Adrenal gland (tissue), 12 donors: ENCODE data around the gene EFNB1. TPM values are rescaled to one million over a fixed set of nuclear protein-coding genes. Genes with fewer than 3 reads are reported as not detected.

Experiments
- DNase-seq, 7 donors: peaks; one replicate each; pipeline ENCODE4 v3.0.0-alpha.2; 2019 to 2020
- H3K27ac ChIP-seq, 5 donors: fragments of 200-600 bp; sonication (generic) in 4 of 5; 1 replicate in 3 of 5; 2 replicates in 2 of 5; pipeline versions ENCODE4 v1.5.1 to v1.8.0; 2016 to 2020; ENCODE audit warnings: mild to moderate bottlenecking in 1 of 5
- H3K27me3 ChIP-seq: fragments of 200-600 bp; 2 replicates; pipeline ENCODE4 v1.8.0; 2021
- H3K36me3 ChIP-seq, 2 donors: fragments of 200-600 bp; replicated peaks in 1 of 2; 1 replicate in 1 of 2; 2 replicates in 1 of 2; pipeline versions ENCODE4 v1.5.1 to v1.8.0; 2018 to 2022
- H3K4me1 ChIP-seq, 2 donors: fragments of 200-600 bp; replicated peaks in 1 of 2; 1 replicate in 1 of 2; 2 replicates in 1 of 2; pipeline versions ENCODE4 v1.5.1 to v1.8.0; 2018 to 2021
- H3K4me3 ChIP-seq, 4 donors: fragments of 200-600 bp; sonication (generic) in 3 of 4; one replicate each; pipeline ENCODE4 v1.5.1; 2016 to 2018
- H3K9me3 ChIP-seq, 3 donors: fragments of 200-600 bp; sonication (generic) in 1 of 3; replicated peaks in 1 of 3; 1 replicate in 2 of 3; 2 replicates in 1 of 3; pipeline versions ENCODE4 v1.5.1 to v1.8.0; 2016 to 2021
- CTCF ChIP-seq, 6 experiments: fragments of 450-650 bp in 4 of 6; fragments of 200-600 bp in 2 of 6; sonication (generic) in 1 of 6; IDR thresholded peaks; 1 replicate in 5 of 6; 2 replicates in 1 of 6; pipeline versions ENCODE4 v1.5.1 to v1.8.0; 2016 to 2021; ENCODE audit warnings: antibody characterized with exemption in 6 of 6, mild to moderate bottlenecking in 2 of 6, moderate library complexity in 1 of 6
- POLR2A ChIP-seq, 2 donors: fragments of 450-650 bp; IDR thresholded peaks; one replicate each; pipeline ENCODE4 v1.6.1; 2017; ENCODE audit warnings: antibody characterized with exemption in 2 of 2, mild to moderate bottlenecking in 2 of 2, moderate library complexity in 1 of 2
- WGBS, 4 donors: extraction: QIAGEN DNeasy Blood & Tissue Kit in 2 of 4; methylation state at CpG; one replicate each; pipeline versions ENCODE4 v1.1.5 to v1.1.7; 2013 to 2017; 5-methylcytosine and 5-hydroxymethylcytosine counted together
- intact Hi-C, 2 donors: fragments of 100-400 bp; cut with DNase I; formaldehyde crosslinking; loops; one replicate each; pipeline versions ENCODE4 v1.14.1 to v1.15.0; 2022 to 2023
- polyA plus RNA-seq, 3 donors: library from polyadenylated mRNA; stranded (reverse); fragments of 200-250 nt in 2 of 3; fragments of 350-450 nt in 1 of 3; fragmentation: Illumina TruSeq in 1 of 3; extraction: RNeasy Lipid Tissue Mini Kit (QIAGEN cat#74804) in 1 of 3; gene quantifications; one replicate each; pipeline ENCODE4 v1.2.3, GENCODE V29; 2013 to 2014
- total RNA-seq, 9 donors: library from RNA; depleted of rRNA in 4 of 9; stranded (reverse); fragments of >200 nt in 4 of 9; fragments of 120-200 nt in 1 of 9; fragmentation: NEBNext Ultra II Directional in 1 of 9; extraction: Animal tissue kit (Norgen Biotek cat#: 25700) in 1 of 9; gene quantifications; one replicate each; pipeline versions ENCODE4 v1.1.0 to v1.2.4, GENCODE V29; 2013 to 2023
- donor health status: healthy with polysubstance abuse.
- donor health status: Bipolar disorder and iron deficiency.
- donor health status: DM: yes; HTN: yes; CAD: no.
- donor health status: DM: no; HTN: no; CAD: no.
- donor health status: DM: no; HTN: no; CAD: no.
- donor health status: DM: yes; HTN: yes; CAD: no.

Gene EFNB1
- total and polyA plus RNA-seq, 12 donors, result 14.0 to 66.5 (median 40.5) TPM

GRCh38 chrX:68846536-68846935 lies 17.7 kb downstream of the EFNB1 start:
- no peaks in the 10 kb centered on the region for H3K27me3 ChIP-seq
- DNase-seq, result no peak
- no peak overlapping the region for H3K27ac ChIP-seq
- intact Hi-C loops, result no loop called here
- TF ChIP-seq POLR2A (IDR thresholded peaks at IDR 0.05) (no peak), CTCF (IDR thresholded peaks at IDR 0.05) (no peak)
- WGBS, 4 donors, result 43 to 80% (median 56%) methylated on average over 2 to 6 of the region's 6 CpGs
- no peaks in the 10 kb centered on the region for H3K4me1 ChIP-seq
- no peaks in the 10 kb centered on the region for H3K36me3 ChIP-seq
- H3K9me3 ChIP-seq, result no peaks in the 10 kb centered on the region
- no peak overlapping the region for H3K4me3 ChIP-seq

DNA sequence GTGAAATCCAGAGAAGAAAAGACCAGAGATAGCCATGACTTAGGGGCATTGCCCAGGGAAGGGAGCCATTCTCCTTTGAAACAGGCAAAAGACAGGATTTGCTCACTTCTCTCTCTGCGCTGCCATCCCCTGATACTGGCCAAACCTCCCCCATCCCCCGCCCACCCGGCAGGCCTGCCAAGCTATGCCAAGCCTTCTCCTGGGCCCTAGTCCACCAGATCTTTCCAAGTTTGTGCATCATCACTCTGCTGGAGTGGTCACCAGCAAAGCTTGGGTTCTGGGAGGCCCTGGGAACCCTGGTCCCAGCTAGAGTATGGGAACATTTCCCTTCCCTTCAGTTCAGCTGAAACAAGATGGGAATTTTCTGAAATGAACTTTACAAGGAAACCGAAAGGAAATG lies 18.4 kb downstream of the EFNB1 start:
- WGBS, 4 donors, result 71 to 85% (median 74%) methylated on average over 1 to 4 of the region's 4 CpGs
- Histone ChIP-seq H3K27ac (no peak overlapping the region), H3K9me3 (no peaks in the 10 kb centered on the region), H3K4me1 (no peaks in the 10 kb centered on the region), H3K4me3 (no peak overlapping the region), H3K27me3 (no peaks in the 10 kb centered on the region), H3K36me3 (no peaks in the 10 kb centered on the region)
- intact Hi-C loops, result no loop called here
- no peak for DNase-seq
- TF ChIP-seq CTCF (IDR thresholded peaks at IDR 0.05), result no peak
- no peak for TF ChIP-seq POLR2A (IDR thresholded peaks at IDR 0.05)

DNA sequence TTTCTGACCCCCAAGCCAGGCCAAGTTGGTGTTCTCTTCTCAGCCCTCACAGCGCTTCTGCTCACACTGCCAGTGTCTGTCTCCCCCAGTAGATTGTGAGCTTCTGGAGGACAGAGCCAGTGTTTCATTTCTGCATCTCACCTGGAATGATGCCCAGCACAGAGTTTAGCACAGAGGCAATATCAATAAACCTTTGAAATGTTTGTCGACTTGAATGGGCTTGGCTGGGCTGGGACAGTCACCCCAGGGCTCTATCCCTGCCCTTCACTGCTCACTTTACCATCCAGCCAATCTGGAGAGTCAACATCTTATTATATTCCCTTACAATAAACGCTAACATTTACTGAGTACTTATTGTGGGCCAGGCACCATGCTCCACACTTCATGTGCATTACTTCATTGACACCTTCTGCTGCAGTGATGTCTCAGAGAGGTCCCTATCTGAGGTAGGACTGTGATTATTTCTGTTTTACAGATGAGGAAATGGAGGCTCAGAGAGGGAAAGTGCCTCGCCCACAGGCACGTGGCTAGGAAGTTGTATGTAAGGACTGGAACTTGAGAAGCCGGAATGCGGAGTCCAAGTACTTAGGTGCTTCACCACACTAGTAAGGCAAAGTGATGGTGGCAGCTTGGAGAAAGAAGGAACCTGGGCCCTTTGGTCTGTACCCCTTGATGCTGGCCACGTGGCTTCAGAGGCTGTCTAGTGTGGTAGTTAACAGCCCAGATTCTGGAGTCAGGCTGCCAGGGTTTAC lies 19.5 kb downstream of the EFNB1 start:
- Histone ChIP-seq H3K4me3 (no peak overlapping the region), H3K9me3 (no peaks in the 10 kb centered on the region), H3K4me1 (no peaks in the 10 kb centered on the region), H3K27ac (no peak overlapping the region), H3K36me3 (no peaks in the 10 kb centered on the region), H3K27me3 (no peaks in the 10 kb centered on the region)
- no peak for DNase-seq
- no peak for TF ChIP-seq CTCF (IDR thresholded peaks at IDR 0.05)
- WGBS, 4 donors, result 72 to 88% (median 86%) methylated on average over 7 to 8 of the region's 8 CpGs
- intact Hi-C loops, result no loop called here

GRCh38 chrX:68851082-68851481 lies 22.3 kb downstream of the EFNB1 start:
- H3K9me3 ChIP-seq, result no peaks in the 10 kb centered on the region
- H3K27me3 ChIP-seq, result peaks cover 6% of the 10 kb centered on the region
- WGBS, 4 donors, result 64 to 85% (median 69%) methylated on average over 1 to 8 of the region's 8 CpGs
- intact Hi-C loops, result no loop called here
- H3K36me3 ChIP-seq, result no peaks in the 10 kb centered on the region
- TF ChIP-seq CTCF (IDR thresholded peaks at IDR 0.05) (no peak), POLR2A (IDR thresholded peaks at IDR 0.05) (no peak)
- no peak for DNase-seq
- H3K4me1 ChIP-seq, result no peaks in the 10 kb centered on the region
- H3K27ac ChIP-seq, result no peak overlapping the region
- no peak overlapping the region for H3K4me3 ChIP-seq
